Spinal cord (tissue), 10 donors: ENCODE measurements around the gene MMAB. TPM values are rescaled to one million over a fixed set of nuclear protein-coding genes. Genes with fewer than 3 reads are reported as not detected.

ENCODE experiments used
- DNase-seq, 6 donors: peaks; one replicate each; pipeline versions ENCODE4 v3.0.0 to v3.0.0-alpha.2; 2013 to 2015; ENCODE audit warnings: low spot score in 6 of 6, low read depth in 4 of 6
- H3K27ac ChIP-seq: one replicate; pipeline ENCODE4 v1.5.1; 2013; ENCODE audit warnings: low read depth, low read length, control low read depth
- H3K27me3 ChIP-seq: one replicate; pipeline ENCODE4 v1.6.1; 2013; ENCODE audit warnings: low read length; ENCODE audit not compliant: control insufficient read depth, insufficient read depth
- H3K36me3 ChIP-seq: one replicate; pipeline ENCODE4 v1.6.1; 2013; ENCODE audit warnings: low read length; ENCODE audit not compliant: control insufficient read depth, insufficient read depth
- H3K4me1 ChIP-seq: one replicate; pipeline ENCODE4 v1.6.1; 2013; ENCODE audit warnings: low read length; ENCODE audit not compliant: control insufficient read depth, insufficient read depth
- H3K4me3 ChIP-seq: one replicate; pipeline ENCODE4 v1.5.1; 2013; ENCODE audit warnings: low read depth, low read length, control low read depth
- H3K9me3 ChIP-seq: one replicate; pipeline ENCODE4 v1.6.1; 2013; ENCODE audit warnings: low read length; ENCODE audit not compliant: control insufficient read depth, insufficient read depth
- WGBS: methylation state at CpG from one replicate; pipeline ENCODE4 v1.1.5; 2013; ENCODE audit warnings: missing lambda C conversion rate; ENCODE audit not compliant: insufficient coverage; 5-methylcytosine and 5-hydroxymethylcytosine counted together
- polyA plus RNA-seq, 2 donors: library from polyadenylated mRNA; unstranded; fragments of 120-200 nt; gene quantifications; one replicate each; pipeline ENCODE4 v1.2.1, GENCODE V29; 2013; ENCODE audit not compliant: insufficient read length in 2 of 2
- total RNA-seq, 2 donors: library from RNA; depleted of rRNA in 1 of 2; stranded (reverse); fragments of 120-200 nt in 1 of 2; fragments of >200 nt in 1 of 2; gene quantifications; one replicate each; pipeline versions ENCODE4 v1.2.3 to v1.2.4, GENCODE V29; 2013 to 2014
- donor health status: healthy.

Gene MMAB
- total and polyA plus RNA-seq, 4 donors = 21.9 to 59.8 (median 54.2) TPM

- Histone ChIP-seq H3K27ac (no peak overlapping the region), H3K27me3 (peaks cover 22% of the 10 kb centered on the region), H3K9me3 (no peaks in the 10 kb centered on the region), H3K4me3 (no peak overlapping the region), H3K36me3 (peaks cover 7% of the 10 kb centered on the region), H3K4me1 (peaks cover 9% of the 10 kb centered on the region)
- no peak for DNase-seq
- 86% methylated on average over 4 of the region's 4 CpGs for WGBS
These were observed 25.0 kb downstream of the MMAB start for GRCh38 chr12:109548258-109548657.

GRCh38 chr12:109547286-109547685, 26.0 kb downstream of the MMAB start:
- no peak overlapping the region for H3K27ac ChIP-seq
- no peak for DNase-seq
- peaks cover 9% of the 10 kb centered on the region for H3K4me1 ChIP-seq
- 88% methylated on average over 13 of the region's 18 CpGs for WGBS
- H3K9me3 ChIP-seq = no peaks in the 10 kb centered on the region
- no peak overlapping the region for H3K4me3 ChIP-seq
- peaks cover 22% of the 10 kb centered on the region for H3K27me3 ChIP-seq
- peaks cover 9% of the 10 kb centered on the region for H3K36me3 ChIP-seq

GRCh38 chr12:109545826-109546225, 27.5 kb downstream of the MMAB start:
- Histone ChIP-seq H3K4me3 (no peak overlapping the region), H3K27ac (no peak overlapping the region), H3K36me3 (peaks cover 13% of the 10 kb centered on the region), H3K27me3 (peaks cover 19% of the 10 kb centered on the region), H3K4me1 (peaks cover 9% of the 10 kb centered on the region), H3K9me3 (no peaks in the 10 kb centered on the region)
- WGBS = 83% methylated on average over 5 of the region's 5 CpGs
- DNase-seq = no peak

- Histone ChIP-seq H3K27ac (no peak overlapping the region), H3K36me3 (peaks cover 13% of the 10 kb centered on the region), H3K4me1 (peaks cover 4% of the 10 kb centered on the region), H3K9me3 (no peaks in the 10 kb centered on the region), H3K4me3 (no peak overlapping the region), H3K27me3 (peaks cover 11% of the 10 kb centered on the region)
- WGBS = 78% methylated on average over 5 of the region's 7 CpGs
- DNase-seq = no peak
These were observed 28.3 kb downstream of the MMAB start for GRCh38 chr12:109544955-109545531.

- Histone ChIP-seq H3K9me3 (no peaks in the 10 kb centered on the region), H3K27ac (no peak overlapping the region)
- 90% methylated on average over 6 of the region's 6 CpGs for WGBS
These were observed 30.4 kb downstream of the MMAB start for GRCh38 chr12:109542876-109543275.

GRCh38 chr12:109542014-109542413, 31.3 kb downstream of the MMAB start:
- Histone ChIP-seq H3K36me3 (peaks cover 22% of the 10 kb centered on the region), H3K4me1 (no peaks in the 10 kb centered on the region), H3K27me3 (no peaks in the 10 kb centered on the region), H3K4me3 (no peak overlapping the region), H3K27ac (no peak overlapping the region), H3K9me3 (no peaks in the 10 kb centered on the region)
- no CpG with 5 or more reads among the region's 2 CpGs for WGBS
- DNase-seq = no peak

More at GRCh38 chr12:109542876-109543275, 30.4 kb downstream of the MMAB start:
- DNase-seq = no peak
- H3K27me3 ChIP-seq = peaks cover under 1% of the 10 kb centered on the region
- H3K4me3 ChIP-seq = no peak overlapping the region
- H3K36me3 ChIP-seq = peaks cover 16% of the 10 kb centered on the region
- H3K4me1 ChIP-seq = no peaks in the 10 kb centered on the region

GRCh38 chr12:109541413-109541726, 31.9 kb downstream of the MMAB start:
- WGBS = 71% methylated on average over 3 of the region's 4 CpGs
- Histone ChIP-seq H3K9me3 (no peaks in the 10 kb centered on the region), H3K36me3 (peaks cover 25% of the 10 kb centered on the region), H3K27ac (no peak overlapping the region), H3K4me3 (no peak overlapping the region), H3K4me1 (no peaks in the 10 kb centered on the region), H3K27me3 (no peaks in the 10 kb centered on the region)
- DNase-seq = no peak

GRCh38 chr12:109540526-109541412, 32.5 kb downstream of the MMAB start:
- Histone ChIP-seq H3K27ac (no peak overlapping the region), H3K27me3 (no peaks in the 10 kb centered on the region), H3K4me1 (no peaks in the 10 kb centered on the region), H3K9me3 (no peaks in the 10 kb centered on the region), H3K36me3 (peaks cover 30% of the 10 kb centered on the region), H3K4me3 (no peak overlapping the region)
- 93% methylated on average over 15 of the region's 16 CpGs for WGBS
- no peak for DNase-seq

GRCh38 chr12:109539508-109539907, 33.8 kb downstream of the MMAB start:
- peaks cover 40% of the 10 kb centered on the region for H3K36me3 ChIP-seq
- 78% methylated on average over 9 of the region's 9 CpGs for WGBS

More at GRCh38 chr12:109539508-109539907, 33.8 kb downstream of the MMAB start:
- H3K27ac ChIP-seq = no peak overlapping the region
- H3K4me1 ChIP-seq = no peaks in the 10 kb centered on the region
- no peak overlapping the region for H3K4me3 ChIP-seq
- no peaks in the 10 kb centered on the region for H3K27me3 ChIP-seq
- no peaks in the 10 kb centered on the region for H3K9me3 ChIP-seq
- DNase-seq = no peak
